HEK293T (cell line): Measurements from ENCODE around the gene PCIF1.
A peak's percentile ranks its signal among the peaks of the same experiment; 100 is the strongest.
"Not testable (repeated sequence)": the region's sequence is repeated elsewhere in the genome, so short reads cannot be mapped to it uniquely, and the experiment has no call there.

ENCODE experiments used
- CTCF ChIA-PET: fragments of 350-600 bp; formaldehyde crosslinking; extraction: SDS; loops from one replicate; lab custom pipeline; 2021; ENCODE audit warnings: antibody characterized with exemption, inconsistent platforms; lab: Yijun Ruan, JAX
- POLR2A ChIA-PET: fragments of 350-600 bp; formaldehyde crosslinking; extraction: SDS; loops from one replicate; lab custom pipeline; 2020; ENCODE audit warnings: antibody characterized with exemption, inconsistent platforms; lab: Yijun Ruan, JAX
- DNase-seq: peaks from one replicate; pipeline ENCODE4 v3.0.0; 2012; ENCODE audit warnings: mixed read lengths; ENCODE audit errors: extremely low spot score
- ARNT ChIP-seq: fragments of 450-650 bp; IDR thresholded peaks from 2 replicates; pipeline ENCODE4 v1.6.1; 2017; ENCODE audit warnings: mild to moderate bottlenecking
- BHLHE40 ChIP-seq: fragments of 450-650 bp; IDR thresholded peaks from 2 replicates; pipeline ENCODE4 v1.6.1; 2016; ENCODE audit warnings: mild to moderate bottlenecking, moderate library complexity, borderline replicate concordance
- CTBP1 ChIP-seq: fragments of 450-650 bp; IDR thresholded peaks from 2 replicates; pipeline ENCODE4 v1.6.1; 2016; ENCODE audit warnings: borderline replicate concordance
- ELF4 ChIP-seq: fragments of 450-650 bp; IDR thresholded peaks from 2 replicates; pipeline ENCODE4 v1.6.1; 2017; ENCODE audit warnings: antibody characterized with exemption
- FOXA1 ChIP-seq: fragments of 450-650 bp; IDR thresholded peaks from 2 replicates; pipeline ENCODE4 v1.6.1; 2016; ENCODE audit warnings: mild to moderate bottlenecking
- FOXK2 ChIP-seq: fragments of 450-650 bp; IDR thresholded peaks from 2 replicates; pipeline ENCODE4 v1.6.1; 2016; ENCODE audit warnings: mild to moderate bottlenecking
- FOXM1 ChIP-seq: fragments of 450-650 bp; IDR thresholded peaks from 2 replicates; pipeline ENCODE4 v1.6.1; 2017; ENCODE audit warnings: mild to moderate bottlenecking, borderline replicate concordance
- HDGF ChIP-seq: fragments of 450-650 bp; IDR thresholded peaks from 2 replicates; pipeline ENCODE4 v1.6.1; 2017; ENCODE audit warnings: antibody characterized with exemption, borderline replicate concordance
- L3MBTL2 ChIP-seq: fragments of 450-650 bp; conservative IDR thresholded peaks from 2 replicates; pipeline ENCODE4 v1.6.1; 2016; ENCODE audit warnings: mild to moderate bottlenecking
- LEF1 ChIP-seq: fragments of 450-650 bp; IDR thresholded peaks from 2 replicates; pipeline ENCODE4 v1.6.1; 2017; ENCODE audit warnings: mild to moderate bottlenecking, borderline replicate concordance
- NFRKB ChIP-seq: fragments of 450-650 bp; IDR thresholded peaks from 2 replicates; pipeline ENCODE4 v1.6.1; 2016; ENCODE audit warnings: mild to moderate bottlenecking, moderate library complexity
- PKNOX1 ChIP-seq: fragments of 450-650 bp; IDR thresholded peaks from 2 replicates; pipeline ENCODE4 v1.6.1; 2016
- SP1 ChIP-seq: fragments of 450-650 bp; IDR thresholded peaks from 2 replicates; pipeline ENCODE4 v1.6.1; 2017
- SUZ12 ChIP-seq: fragments of 450-650 bp; IDR thresholded peaks from 2 replicates; pipeline ENCODE4 v1.6.1; 2016; ENCODE audit warnings: mild to moderate bottlenecking
- TARDBP ChIP-seq: fragments of 450-650 bp; IDR thresholded peaks from 2 replicates; pipeline ENCODE4 v1.6.1; 2016
- ZNF384 ChIP-seq: fragments of 450-650 bp; IDR thresholded peaks from 2 replicates; pipeline ENCODE4 v1.6.1; 2016

PCIF1 gene

GRCh38 chr20:45927071-45927878 is 7.2 kb upstream of the PCIF1 start:
- no peak for DNase-seq
- ChIA-PET CTCF (interaction anchor here (0.6 kb wide), 1 partner anchor 37 kb away, joined by 4 read pairs; no protein-coding TSS in a partner anchor), POLR2A (interaction anchor here (1.2 to 1.3 kb wide), 2 partner anchors 9 to 47 kb away, joined by 3 to 5 read pairs; partner anchors contain the start of gene ZSWIM1)
- no peak for TF ChIP-seq L3MBTL2
- no peak for TF ChIP-seq PKNOX1
- no peak for TF ChIP-seq TARDBP
- no peak for TF ChIP-seq FOXA1
- TF ChIP-seq CTBP1, result no peak
- no peak for TF ChIP-seq SP1
- TF ChIP-seq ARNT, result no peak
- no peak for TF ChIP-seq NFRKB
- no peak for TF ChIP-seq FOXM1
- TF ChIP-seq SUZ12, result no peak
- TF ChIP-seq HDGF, result no peak
- TF ChIP-seq FOXK2, result no peak
- no peak for TF ChIP-seq BHLHE40
- no peak for TF ChIP-seq LEF1
- no peak for TF ChIP-seq ELF4
- no peak for TF ChIP-seq ZNF384

GRCh38 chr20:45931680-45932079 is 2.8 kb upstream of the PCIF1 start:
- CTCF ChIA-PET, POLR2A ChIA-PET, DNase-seq: not testable (repeated sequence)

GRCh38 chr20:45933266-45934045 is 1.0 kb upstream of the PCIF1 start:
- peak; percentile 63 for DNase-seq
- ChIA-PET POLR2A (interaction anchor here (0.6 to 3.2 kb wide), 16 partner anchors 9 to 119 kb away, joined by 3 to 28 read pairs (median 8); partner anchors contain the start of genes ACOT8, UBE2C and ZSWIM1), CTCF (interaction anchor here (0.6 to 0.8 kb wide), 2 partner anchors 80 to 81 kb away, joined by 3 read pairs; no protein-coding TSS in a partner anchor)
- TF ChIP-seq BHLHE40 (no peak), SUZ12 (no peak), ELF4 (no peak), ZNF384 (no peak), CTBP1 (no peak), FOXM1 (no peak), PKNOX1 (no peak), SP1 (no peak), FOXA1 (no peak), L3MBTL2 (no peak), ARNT (no peak)

- POLR2A ChIA-PET, result interaction anchor here (0.6 to 3.2 kb wide), 21 partner anchors 9 to 155 kb away, joined by 3 to 28 read pairs (median 7); partner anchors contain the start of genes ACOT8, UBE2C, ZNF335 and ZSWIM1
- TF ChIP-seq FOXM1 (no peak), SP1 (no peak), NFRKB (no peak), PKNOX1 (no peak), SUZ12 (no peak), ELF4 (no peak), FOXK2 (no peak), LEF1 (no peak), BHLHE40 (no peak), HDGF (no peak), CTBP1 (no peak), ARNT (no peak), FOXA1 (no peak), ZNF384 (no peak), L3MBTL2 (no peak), TARDBP (no peak)
- DNase-seq, result peak; percentile 54
- CTCF ChIA-PET, result interaction anchor here (0.5 to 0.6 kb wide), 2 partner anchors 12 to 81 kb away, joined by 3 read pairs; no protein-coding TSS in a partner anchor
Measured at GRCh38 chr20:45934046-45934585, 367 bp upstream of the PCIF1 start.

- POLR2A ChIA-PET, result interaction anchor here (0.7 to 3.2 kb wide), 18 partner anchors 8 to 153 kb away, joined by 3 to 28 read pairs (median 6); partner anchors contain the start of genes UBE2C and ZNF335
- no peak for DNase-seq
- CTCF ChIA-PET, result interaction anchor here (1.0 kb wide), 1 partner anchor 52 kb away, joined by 4 read pairs; no protein-coding TSS in a partner anchor
- no peak for TF ChIP-seq HDGF
- TF ChIP-seq LEF1, result no peak
- TF ChIP-seq FOXM1, result no peak
- TF ChIP-seq CTBP1, result no peak
Measured at GRCh38 chr20:45935416-45936046, 1.0 kb downstream of the PCIF1 start.
